ENCODE data around the gene CSH1.

- TF ChIP-seq, protein P1, sequence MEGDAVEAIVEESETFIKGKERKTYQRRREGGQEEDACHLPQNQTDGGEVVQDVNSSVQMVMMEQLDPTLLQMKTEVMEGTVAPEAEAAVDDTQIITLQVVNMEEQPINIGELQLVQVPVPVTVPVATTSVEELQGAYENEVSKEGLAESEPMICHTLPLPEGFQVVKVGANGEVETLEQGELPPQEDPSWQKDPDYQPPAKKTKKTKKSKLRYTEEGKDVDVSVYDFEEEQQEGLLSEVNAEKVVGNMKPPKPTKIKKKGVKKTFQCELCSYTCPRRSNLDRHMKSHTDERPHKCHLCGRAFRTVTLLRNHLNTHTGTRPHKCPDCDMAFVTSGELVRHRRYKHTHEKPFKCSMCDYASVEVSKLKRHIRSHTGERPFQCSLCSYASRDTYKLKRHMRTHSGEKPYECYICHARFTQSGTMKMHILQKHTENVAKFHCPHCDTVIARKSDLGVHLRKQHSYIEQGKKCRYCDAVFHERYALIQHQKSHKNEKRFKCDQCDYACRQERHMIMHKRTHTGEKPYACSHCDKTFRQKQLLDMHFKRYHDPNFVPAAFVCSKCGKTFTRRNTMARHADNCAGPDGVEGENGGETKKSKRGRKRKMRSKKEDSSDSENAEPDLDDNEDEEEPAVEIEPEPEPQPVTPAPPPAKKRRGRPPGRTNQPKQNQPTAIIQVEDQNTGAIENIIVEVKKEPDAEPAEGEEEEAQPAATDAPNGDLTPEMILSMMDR (IDR thresholded peaks at IDR 0.05), result no peak
- no peak for TF ChIP-seq POLR2A (IDR thresholded peaks at IDR 0.05)
These were observed 49.5 kb upstream of the CSH1 start for GRCh38 chr17:63945784-63946439.
